Astrocyte (in vitro differentiated cells and primary cell): Measurements from ENCODE around the gene SLC15A1. TPM values are rescaled to one million over a fixed set of nuclear protein-coding genes. Genes with fewer than 3 reads are reported as not detected.

Source experiments
- DNase-seq: peaks from one replicate; pipeline ENCODE4 v3.0.0-alpha.2; 2010; ENCODE audit warnings: low read depth
- FAIRE-seq: peaks from 2 replicates; lab custom pipeline; 2011; peaks lifted over from hg19 to GRCh38; lab: Jason Lieb, UNC
- H2AFZ ChIP-seq: 2 replicates; pipeline ENCODE4 v1.6.0; 2012; ENCODE audit warnings: low read depth, low read length, inconsistent platforms
- H3K27ac ChIP-seq: 2 replicates; pipeline ENCODE4 v1.5.1; 2011; ENCODE audit warnings: low read depth, low read length, inconsistent platforms
- H3K27me3 ChIP-seq: 2 replicates; pipeline ENCODE4 v1.6.0; 2011; ENCODE audit warnings: low read length, inconsistent platforms; ENCODE audit not compliant: insufficient read depth
- H3K36me3 ChIP-seq: 2 replicates; pipeline ENCODE4 v1.5.1; 2011; ENCODE audit warnings: low read length, inconsistent platforms; ENCODE audit not compliant: insufficient read depth
- H3K4me1 ChIP-seq: 2 replicates; pipeline ENCODE4 v1.5.1; 2011; ENCODE audit warnings: low read length, inconsistent platforms; ENCODE audit not compliant: insufficient read depth
- H3K4me2 ChIP-seq: 2 replicates; pipeline ENCODE4 v1.6.0; 2012; ENCODE audit warnings: low read length, inconsistent platforms
- H3K4me3 ChIP-seq: 2 replicates; pipeline ENCODE4 v1.5.1; 2011; ENCODE audit warnings: low read depth, mild to moderate bottlenecking, low read length, inconsistent platforms; ENCODE audit not compliant: insufficient read depth
- H3K79me2 ChIP-seq: 2 replicates; pipeline ENCODE4 v1.6.0; 2012; ENCODE audit warnings: mild to moderate bottlenecking, low read length, inconsistent platforms; ENCODE audit not compliant: insufficient read depth
- H3K9ac ChIP-seq: 2 replicates; pipeline ENCODE4 v1.6.0; 2012; ENCODE audit warnings: mild to moderate bottlenecking, low read length, inconsistent platforms
- H3K9me3 ChIP-seq: 2 replicates; pipeline ENCODE4 v1.5.1; 2012; ENCODE audit warnings: low read depth, mild to moderate bottlenecking, low read length, inconsistent platforms; ENCODE audit not compliant: insufficient read depth
- H4K20me1 ChIP-seq: 2 replicates; pipeline ENCODE4 v1.6.0; 2012; ENCODE audit warnings: low read length, inconsistent platforms; ENCODE audit not compliant: insufficient read depth
- H3K27ac Mint-ChIP-seq: one replicate; pipeline ENCODE4 v1.8.0; 2021; ENCODE audit warnings: mild to moderate bottlenecking, mixed read lengths; ENCODE audit not compliant: unreplicated experiment
- H3K27me3 Mint-ChIP-seq: one replicate; pipeline ENCODE4 v1.8.0; 2021; ENCODE audit warnings: low read depth, mixed read lengths; ENCODE audit not compliant: unreplicated experiment
- H3K36me3 Mint-ChIP-seq: one replicate; pipeline ENCODE4 v1.8.0; 2021; ENCODE audit warnings: low read depth, mixed read lengths; ENCODE audit not compliant: unreplicated experiment
- H3K4me1 Mint-ChIP-seq: one replicate; pipeline ENCODE4 v1.8.0; 2021; ENCODE audit warnings: low read depth, mixed read lengths; ENCODE audit not compliant: unreplicated experiment
- H3K4me3 Mint-ChIP-seq: one replicate; pipeline ENCODE4 v1.8.0; 2021; ENCODE audit warnings: mild to moderate bottlenecking, moderate library complexity, mixed read lengths; ENCODE audit not compliant: unreplicated experiment
- H3K9me3 Mint-ChIP-seq: one replicate; pipeline ENCODE4 v1.8.0; 2021; ENCODE audit warnings: mild to moderate bottlenecking, mixed read lengths; ENCODE audit not compliant: unreplicated experiment
- EZH2 ChIP-seq: IDR thresholded peaks from 2 replicates; pipeline ENCODE4 v1.6.1; 2012; ENCODE audit warnings: mild to moderate bottlenecking, low read length, inconsistent platforms; ENCODE audit not compliant: insufficient read depth
- total RNA-seq: library from RNA; stranded (reverse); gene quantifications from 2 replicates; pipeline ENCODE4 v1.2.1, GENCODE V29; 2021
- TF ChIP-seq, protein P1 (sequence below): IDR thresholded peaks from 2 replicates; pipeline ENCODE4 v1.5.1; 2011; ENCODE audit warnings: low read depth, mild to moderate bottlenecking, inconsistent platforms, low read length, moderate library complexity; ENCODE audit not compliant: insufficient read depth

Gene SLC15A1
- total RNA-seq, 1 donor from 2014 or later: not detected

DNA sequence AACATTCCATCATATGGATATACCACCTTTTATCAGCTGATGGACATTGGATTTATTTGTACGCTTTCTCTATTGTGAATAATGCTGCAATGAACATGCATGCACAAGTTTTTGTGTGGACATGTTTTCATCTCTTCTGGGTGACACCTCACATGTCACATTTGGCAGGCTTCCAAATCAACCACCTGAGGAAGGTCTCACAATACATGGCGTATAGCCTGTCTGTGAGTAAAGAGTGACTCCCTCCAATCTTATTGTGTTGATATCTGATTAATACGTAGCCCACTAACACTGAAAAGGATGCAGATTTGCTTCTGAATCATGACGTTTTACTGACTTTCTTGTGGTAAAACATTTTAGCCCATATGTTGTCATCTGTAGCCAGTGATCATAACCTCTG is 61.1 kb downstream of the SLC15A1 start:
- Histone ChIP-seq H2AFZ (no peak overlapping the region), H3K27ac (no peak overlapping the region), H3K4me3 (no peak overlapping the region), H3K27me3 (no peaks in the 10 kb centered on the region), H3K79me2 (peaks cover 3% of the 10 kb centered on the region), H4K20me1 (peaks cover 5% of the 10 kb centered on the region), H3K9me3 (no peaks in the 10 kb centered on the region), H3K9ac (no peak overlapping the region), H3K36me3 (no peaks in the 10 kb centered on the region), H3K4me2 (no peak overlapping the region), H3K4me1 (no peaks in the 10 kb centered on the region)
- FAIRE-seq: no peak
- no peaks in the 10 kb centered on the region for H3K4me1 Mint-ChIP-seq
- H3K36me3 Mint-ChIP-seq: no peaks in the 10 kb centered on the region
- H3K27me3 Mint-ChIP-seq: peaks cover 9% of the 10 kb centered on the region
- no peak overlapping the region for H3K27ac Mint-ChIP-seq
- no peak for TF ChIP-seq EZH2
- TF ChIP-seq, protein P1, sequence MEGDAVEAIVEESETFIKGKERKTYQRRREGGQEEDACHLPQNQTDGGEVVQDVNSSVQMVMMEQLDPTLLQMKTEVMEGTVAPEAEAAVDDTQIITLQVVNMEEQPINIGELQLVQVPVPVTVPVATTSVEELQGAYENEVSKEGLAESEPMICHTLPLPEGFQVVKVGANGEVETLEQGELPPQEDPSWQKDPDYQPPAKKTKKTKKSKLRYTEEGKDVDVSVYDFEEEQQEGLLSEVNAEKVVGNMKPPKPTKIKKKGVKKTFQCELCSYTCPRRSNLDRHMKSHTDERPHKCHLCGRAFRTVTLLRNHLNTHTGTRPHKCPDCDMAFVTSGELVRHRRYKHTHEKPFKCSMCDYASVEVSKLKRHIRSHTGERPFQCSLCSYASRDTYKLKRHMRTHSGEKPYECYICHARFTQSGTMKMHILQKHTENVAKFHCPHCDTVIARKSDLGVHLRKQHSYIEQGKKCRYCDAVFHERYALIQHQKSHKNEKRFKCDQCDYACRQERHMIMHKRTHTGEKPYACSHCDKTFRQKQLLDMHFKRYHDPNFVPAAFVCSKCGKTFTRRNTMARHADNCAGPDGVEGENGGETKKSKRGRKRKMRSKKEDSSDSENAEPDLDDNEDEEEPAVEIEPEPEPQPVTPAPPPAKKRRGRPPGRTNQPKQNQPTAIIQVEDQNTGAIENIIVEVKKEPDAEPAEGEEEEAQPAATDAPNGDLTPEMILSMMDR: no peak
- H3K9me3 Mint-ChIP-seq: no peaks in the 10 kb centered on the region
- no peak for DNase-seq
- no peak overlapping the region for H3K4me3 Mint-ChIP-seq

GRCh38 chr13:98690348-98691022 is 62.0 kb downstream of the SLC15A1 start:
- TF ChIP-seq, protein P1: no peak
- no peak for TF ChIP-seq EZH2
- H3K9me3 ChIP-seq: no peaks in the 10 kb centered on the region
- no peak overlapping the region for H3K27ac ChIP-seq
- no peak overlapping the region for H3K4me3 Mint-ChIP-seq
- H3K9ac ChIP-seq: no peak overlapping the region
- DNase-seq (no peak), FAIRE-seq (no peak)
- H3K4me2 ChIP-seq: no peak overlapping the region
- H4K20me1 ChIP-seq: peaks cover 5% of the 10 kb centered on the region
- H3K36me3 ChIP-seq: no peaks in the 10 kb centered on the region
- H3K79me2 ChIP-seq: peaks cover 7% of the 10 kb centered on the region
- H3K36me3 Mint-ChIP-seq: no peaks in the 10 kb centered on the region
- no peak overlapping the region for H3K4me3 ChIP-seq
- no peaks in the 10 kb centered on the region for H3K27me3 ChIP-seq
- H3K27ac Mint-ChIP-seq: no peak overlapping the region
- H3K27me3 Mint-ChIP-seq: peaks cover 12% of the 10 kb centered on the region
- no peaks in the 10 kb centered on the region for H3K4me1 ChIP-seq
- H3K9me3 Mint-ChIP-seq: no peaks in the 10 kb centered on the region
- no peak overlapping the region for H2AFZ ChIP-seq
- H3K4me1 Mint-ChIP-seq: no peaks in the 10 kb centered on the region

DNA sequence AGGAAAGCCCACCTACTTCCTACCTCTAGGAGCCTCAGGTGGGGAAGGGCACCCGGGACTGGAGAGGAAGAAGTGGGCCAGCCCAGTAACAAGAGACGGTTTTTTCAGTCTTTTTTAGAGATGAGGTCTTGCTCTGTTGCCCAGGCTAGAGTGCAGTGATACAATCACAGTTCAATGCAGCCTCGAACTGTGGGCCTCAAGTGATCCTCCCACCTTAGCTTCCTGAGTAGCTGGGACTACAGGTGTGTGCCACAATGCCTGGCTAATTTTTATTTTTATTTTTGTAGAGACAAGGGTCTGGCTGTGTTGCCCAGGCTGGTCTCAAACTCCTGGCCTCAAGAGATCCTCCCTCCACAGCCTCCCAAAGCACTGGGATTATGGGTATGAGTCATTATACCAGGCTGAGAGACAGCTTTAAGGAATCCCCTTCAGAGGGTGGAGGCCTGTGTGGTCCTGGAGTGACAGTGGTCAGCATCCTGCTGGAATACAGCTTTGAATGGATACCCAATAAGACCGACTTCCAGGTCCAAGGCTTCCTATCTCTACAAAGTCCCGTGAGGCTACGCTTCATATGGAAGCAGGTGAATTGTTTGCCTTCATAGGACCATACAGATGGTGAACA is 63.0 kb downstream of the SLC15A1 start:
- H3K36me3 ChIP-seq: no peaks in the 10 kb centered on the region
- no peak for FAIRE-seq
- Mint-ChIP-seq H3K27me3 (peaks cover 12% of the 10 kb centered on the region), H3K36me3 (no peaks in the 10 kb centered on the region), H3K9me3 (no peaks in the 10 kb centered on the region), H3K27ac (no peak overlapping the region), H3K4me1 (no peaks in the 10 kb centered on the region), H3K4me3 (no peak overlapping the region)
- no peak overlapping the region for H3K4me3 ChIP-seq
- H3K4me2 ChIP-seq: no peak overlapping the region
- H3K27ac ChIP-seq: no peak overlapping the region
- no peaks in the 10 kb centered on the region for H3K9me3 ChIP-seq
- DNase-seq: no peak
- no peak overlapping the region for H3K9ac ChIP-seq
- no peaks in the 10 kb centered on the region for H3K27me3 ChIP-seq
- TF ChIP-seq, protein P1: no peak
- TF ChIP-seq EZH2: no peak
- no peak overlapping the region for H2AFZ ChIP-seq
- H3K4me1 ChIP-seq: no peaks in the 10 kb centered on the region
- H3K79me2 ChIP-seq: peaks cover 15% of the 10 kb centered on the region
- peaks cover 5% of the 10 kb centered on the region for H4K20me1 ChIP-seq
